ACHN (cell line): ENCODE data around the gene NGF.

ENCODE experiments used
- DNase-seq: peaks from one replicate; pipeline ENCODE4 v3.0.0-alpha.2; 2015
- in situ Hi-C: cut with HindIII; loops from 2 replicates; pipeline ENCODE4 v1.10.0; 2017; ENCODE audit warnings: low sequenced_read_pairs, low pct_ligation_motif_present, low pct_unique_long_range_greater_than_20kb

NGF gene

DNA sequence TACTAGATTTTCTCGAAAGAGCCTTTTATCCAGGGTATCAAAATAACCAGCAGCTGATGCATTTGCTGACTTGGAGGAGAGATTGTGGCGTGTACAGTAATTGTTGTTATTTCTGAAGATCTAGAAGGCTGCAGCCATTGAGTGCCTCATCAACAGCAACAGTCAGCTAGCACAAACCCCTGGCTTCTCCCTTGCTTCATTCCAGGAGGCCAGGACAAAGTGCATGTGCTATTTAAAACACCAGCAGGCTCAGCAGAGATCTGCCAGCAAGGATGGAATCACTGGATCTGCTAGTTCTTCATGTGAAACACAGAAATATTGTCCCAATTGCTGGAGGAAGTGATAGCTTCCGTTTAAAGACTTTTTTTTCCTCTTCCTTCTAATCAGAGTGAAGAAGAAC is 2.8 kb upstream of the NGF start:
- no peak for DNase-seq
- in situ Hi-C loops = no loop called here

DNA sequence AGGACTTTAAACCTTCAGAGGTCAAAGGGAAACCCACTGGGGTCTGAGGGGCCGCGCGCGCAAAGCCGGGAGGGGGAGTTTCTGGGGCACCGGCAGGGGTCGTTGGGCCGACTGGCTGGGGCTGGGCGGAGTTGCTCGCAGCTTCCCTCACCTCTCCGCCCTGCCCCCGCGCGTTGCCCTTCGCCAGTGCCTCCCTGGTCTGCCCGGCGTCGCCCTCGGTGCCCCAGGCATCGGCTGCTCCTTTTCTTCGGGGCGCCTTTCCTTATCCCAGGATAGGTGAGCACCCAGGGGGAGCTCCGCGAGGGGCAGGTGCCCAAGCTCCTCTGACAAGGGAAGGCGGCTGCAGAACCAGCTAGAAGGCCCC is 390 bp upstream of the NGF start:
- DNase-seq = no peak
- in situ Hi-C loops = no loop called here

GRCh38 chr1:115337276-115337632 is 795 bp downstream of the NGF start:
- in situ Hi-C loops = no loop called here

DNA sequence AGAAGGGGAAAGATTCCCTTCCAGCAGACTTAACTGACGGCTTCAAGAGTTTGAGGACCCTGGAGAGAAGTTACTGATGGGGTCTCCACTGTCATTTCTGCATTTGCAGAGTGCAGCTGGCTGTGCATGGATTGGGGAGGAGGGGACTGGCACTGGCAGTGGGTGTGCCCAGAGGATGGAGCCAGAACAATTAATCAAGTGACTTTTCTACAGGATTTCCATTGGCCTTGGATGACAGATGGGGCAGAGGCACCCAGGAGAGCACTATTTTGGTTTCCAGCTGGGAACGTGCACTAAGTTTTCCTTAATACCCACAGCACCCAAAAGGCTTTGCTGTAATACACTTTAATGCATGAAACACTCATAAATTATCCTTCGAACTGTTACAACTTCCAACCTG is 1.3 kb downstream of the NGF start:
- DNase-seq = no peak
- in situ Hi-C loops = no loop called here

More at GRCh38 chr1:115337276-115337632, 795 bp downstream of the NGF start:
- no peak for DNase-seq

GRCh38 chr1:115332813-115333608 is 5.0 kb downstream of the NGF start:
- peak; percentile 33 for DNase-seq
- in situ Hi-C loops = no loop called here

- DNase-seq = no peak
- in situ Hi-C loops = no loop called here
These were observed 6.3 kb downstream of the NGF start for GRCh38 chr1:115331558-115332331.

- in situ Hi-C loops = no loop called here
- no peak for DNase-seq
These were observed 7.5 kb downstream of the NGF start for GRCh38 chr1:115330480-115331013.

GRCh38 chr1:115329965-115330364 is 8.1 kb downstream of the NGF start:
- no peak for DNase-seq
- in situ Hi-C loops = no loop called here

GRCh38 chr1:115327270-115327669 is 10.8 kb downstream of the NGF start:
- in situ Hi-C loops = no loop called here

DNA sequence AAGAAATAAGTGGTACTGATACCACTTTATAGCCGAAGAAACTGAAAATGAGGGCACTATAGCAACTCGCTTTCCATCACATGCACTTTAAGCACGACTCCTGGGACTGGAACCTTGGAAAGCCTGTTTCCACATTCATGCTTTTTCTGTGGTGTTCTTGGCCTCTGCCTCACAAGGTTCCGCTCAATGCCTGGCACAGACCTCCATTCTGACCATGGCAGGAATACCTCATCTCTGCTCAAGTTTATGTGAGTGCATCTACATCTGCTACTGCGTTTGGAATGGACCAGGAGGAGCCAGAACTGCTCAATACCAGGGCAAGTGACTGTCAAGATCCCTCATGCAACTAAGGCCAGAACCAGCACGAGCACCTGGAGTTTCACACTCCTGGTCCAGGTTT is 11.6 kb downstream of the NGF start:
- in situ Hi-C loops = no loop called here
- no peak for DNase-seq

More at GRCh38 chr1:115327270-115327669, 10.8 kb downstream of the NGF start:
- DNase-seq = no peak

- in situ Hi-C loops = no loop called here
- no peak for DNase-seq
These were observed 12.2 kb downstream of the NGF start for GRCh38 chr1:115325874-115326273.

DNA sequence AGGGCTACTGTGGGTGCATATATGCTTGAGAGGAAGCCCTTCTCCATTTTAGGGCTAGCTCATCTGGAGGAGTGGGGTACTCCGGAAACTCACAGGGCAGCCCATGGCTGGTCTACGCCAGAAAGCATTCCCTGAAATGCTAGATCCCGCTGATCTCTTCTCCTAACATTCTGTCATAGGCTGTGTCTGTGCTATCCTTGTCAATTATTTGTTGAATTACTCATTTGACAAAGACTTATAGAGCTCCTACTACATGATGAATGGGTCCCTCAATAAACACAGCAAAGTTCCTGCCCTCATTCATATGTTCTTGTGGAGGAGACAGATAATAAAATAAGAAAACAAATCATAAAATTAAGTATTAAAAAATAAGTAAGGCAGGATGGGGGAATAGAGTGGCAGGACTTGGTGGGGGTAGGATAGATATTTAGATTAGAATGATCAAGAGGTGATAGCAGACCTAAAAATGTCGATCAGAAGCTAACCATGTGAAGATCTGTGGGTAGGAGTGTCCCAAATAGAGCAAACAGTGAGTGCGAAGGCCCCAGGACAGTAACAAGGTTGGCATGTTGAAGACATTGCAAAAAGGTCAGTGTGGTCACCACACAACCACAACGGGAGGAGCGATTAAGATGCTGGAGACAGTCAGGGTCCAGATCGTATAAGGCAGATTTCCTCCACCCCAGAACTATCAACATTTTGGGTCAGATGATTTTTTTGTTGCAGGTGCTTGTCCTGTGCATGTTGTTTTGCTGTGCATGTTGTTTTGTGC is 13.2 kb downstream of the NGF start:
- DNase-seq = no peak
- in situ Hi-C loops = no loop called here

DNA sequence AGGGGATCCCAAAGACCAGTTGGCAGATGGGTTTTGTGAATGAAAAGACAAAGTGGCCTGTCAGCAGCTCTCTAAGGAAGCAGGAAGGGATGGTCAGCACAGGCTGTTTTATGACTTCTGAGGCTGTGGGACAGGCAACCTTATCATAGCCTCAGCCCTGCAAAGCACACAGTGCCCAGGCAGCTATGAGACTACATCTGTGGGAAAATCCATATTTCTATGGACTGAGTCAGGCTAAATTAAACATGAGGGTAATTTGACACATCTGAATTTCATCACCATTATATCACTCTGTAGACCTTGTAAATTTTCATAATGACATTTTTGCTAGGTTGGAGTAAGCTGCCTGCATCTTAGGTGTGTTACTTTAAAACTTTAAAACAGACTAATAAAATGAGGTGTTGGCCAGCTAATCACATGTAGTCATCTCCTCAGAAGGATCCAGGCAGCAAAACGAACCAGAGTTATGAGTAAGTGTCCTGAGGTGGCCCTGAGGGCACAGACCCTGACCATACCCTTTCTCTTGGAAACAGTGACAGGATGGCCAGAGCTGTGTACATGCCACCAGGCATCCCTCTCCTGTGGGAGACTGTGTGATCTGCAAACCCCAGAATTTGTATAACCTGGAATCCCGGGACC is 14.6 kb downstream of the NGF start:
- no peak for DNase-seq
- in situ Hi-C loops = no loop called here

DNA sequence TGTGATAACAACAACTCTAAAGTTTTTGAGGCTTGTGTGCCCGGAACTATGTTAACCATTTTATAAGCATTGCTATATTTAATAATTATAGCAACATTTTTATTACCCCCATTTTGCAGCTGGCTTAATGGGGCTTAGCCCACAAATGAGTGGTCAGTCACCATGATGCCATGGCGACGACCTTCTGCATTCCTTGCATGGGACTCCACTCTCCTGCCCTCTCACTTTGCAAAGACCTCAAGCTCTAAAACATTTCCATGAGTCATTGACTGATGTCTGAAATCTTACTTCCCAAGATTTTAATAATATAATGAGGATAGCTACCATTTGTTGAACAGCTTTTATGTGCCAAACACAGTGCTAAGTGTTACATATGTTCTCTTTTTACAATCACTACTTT is 15.4 kb downstream of the NGF start:
- in situ Hi-C loops = no loop called here

DNA sequence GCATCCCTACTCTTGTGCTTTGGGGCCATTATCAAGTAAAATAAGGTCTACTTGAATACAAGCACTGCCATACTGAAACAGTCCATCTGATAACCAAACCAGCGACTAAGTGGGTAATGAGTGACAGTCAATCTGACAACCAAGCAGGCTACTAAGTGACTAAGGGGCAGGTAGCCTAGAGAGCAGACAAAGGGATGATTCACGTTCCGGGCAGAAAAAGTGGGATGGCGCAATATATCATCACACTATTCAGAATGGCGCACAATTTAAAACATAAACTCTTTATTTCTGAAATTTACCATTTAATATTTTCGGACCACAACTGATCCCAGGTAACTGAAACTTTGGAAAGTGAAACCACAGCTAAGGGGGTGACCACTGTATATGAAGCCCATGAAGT is 17.7 kb downstream of the NGF start:
- in situ Hi-C loops = no loop called here
- DNase-seq = peak; percentile 24

More for the DNA sequence above, 15.4 kb downstream of the NGF start:
- DNase-seq = no peak

GRCh38 chr1:115319706-115320105 is 18.3 kb downstream of the NGF start:
- in situ Hi-C loops = no loop called here

GRCh38 chr1:115317101-115318012 is 20.7 kb downstream of the NGF start:
- in situ Hi-C loops = no loop called here
- DNase-seq = no peak

More at GRCh38 chr1:115319706-115320105, 18.3 kb downstream of the NGF start:
- DNase-seq = no peak

DNA sequence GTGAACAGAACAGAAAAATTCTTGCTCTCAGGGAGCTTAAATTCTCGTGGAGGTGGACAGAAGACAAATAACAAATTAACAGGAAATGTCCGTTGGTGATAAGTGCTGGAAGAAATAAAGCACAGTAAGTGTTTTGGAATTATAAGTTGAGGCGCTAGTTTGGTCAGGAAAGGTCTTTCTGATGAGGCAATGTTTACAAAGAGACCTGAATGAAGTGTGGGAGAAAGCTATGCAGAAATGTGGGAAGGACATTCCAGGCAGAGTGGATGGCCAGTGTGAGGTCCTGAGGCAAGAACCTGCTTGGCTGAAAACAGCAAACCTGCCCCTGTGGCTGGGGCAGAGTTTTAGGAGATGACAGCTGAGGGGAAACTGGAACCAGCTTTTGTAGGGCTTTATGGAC is 23.3 kb downstream of the NGF start:
- in situ Hi-C loops = no loop called here
- no peak for DNase-seq
